NCI-H1694 (cell line): ENCODE results near the gene MYO15A.

Experiments
- DNase-seq: peaks from one replicate; lab custom pipeline; 2025; lab: John Stamatoyannopoulos, UW

MYO15A gene

GRCh38 chr17:18136357-18136756 is 27.8 kb downstream of the MYO15A start:
- no peak for DNase-seq

- DNase-seq = no peak
Measured at GRCh38 chr17:18138065-18138749, 29.7 kb downstream of the MYO15A start.

- no peak for DNase-seq
Measured at GRCh38 chr17:18139092-18139491, 30.5 kb downstream of the MYO15A start.

GRCh38 chr17:18139498-18139897 is 30.9 kb downstream of the MYO15A start:
- DNase-seq = no peak

- DNase-seq = no peak
Measured at GRCh38 chr17:18139949-18140348, 31.4 kb downstream of the MYO15A start.

- no peak for DNase-seq
Measured at GRCh38 chr17:18140648-18141047, 32.1 kb downstream of the MYO15A start.

GRCh38 chr17:18141210-18141803 is 32.8 kb downstream of the MYO15A start:
- peak; percentile 90 for DNase-seq

GRCh38 chr17:18142417-18142816 is 33.9 kb downstream of the MYO15A start:
- DNase-seq = no peak

GRCh38 chr17:18143044-18143936 is 34.7 kb downstream of the MYO15A start:
- peak; percentile 52 for DNase-seq

- no peak for DNase-seq
Measured at GRCh38 chr17:18144261-18144660, 35.7 kb downstream of the MYO15A start.

- no peak for DNase-seq
Measured at GRCh38 chr17:18144855-18145254, 36.3 kb downstream of the MYO15A start.

- no peak for DNase-seq
Measured at GRCh38 chr17:18145811-18146210, 37.3 kb downstream of the MYO15A start.

GRCh38 chr17:18146259-18146658 is 37.7 kb downstream of the MYO15A start:
- DNase-seq = no peak

- no peak for DNase-seq
Measured at GRCh38 chr17:18146980-18147379, 38.4 kb downstream of the MYO15A start.

GRCh38 chr17:18148586-18148985 is 40.0 kb downstream of the MYO15A start:
- no peak for DNase-seq

GRCh38 chr17:18151290-18151689 is 42.7 kb downstream of the MYO15A start:
- DNase-seq = no peak

- DNase-seq = no peak
Measured at GRCh38 chr17:18155179-18155578, 46.6 kb downstream of the MYO15A start.

GRCh38 chr17:18156171-18156975 is 47.8 kb downstream of the MYO15A start:
- no peak for DNase-seq

- DNase-seq = no peak
Measured at GRCh38 chr17:18156976-18157280, 48.4 kb downstream of the MYO15A start.

GRCh38 chr17:18157354-18157985 is 48.9 kb downstream of the MYO15A start:
- DNase-seq = no peak

- DNase-seq = no peak
Measured at GRCh38 chr17:18158022-18158600, 49.6 kb downstream of the MYO15A start.
